ENCODE measurements around the gene C9orf152. TPM values are rescaled to one million over a fixed set of nuclear protein-coding genes. Genes with fewer than 3 reads are reported as not detected.

C9orf152 gene
- total and polyA plus RNA-seq, 2 of the 13 experiments (the other 11 are each of a cell fraction or from before 2014, with no cell fraction given), result 0.24 to 0.48 TPM

DNA sequence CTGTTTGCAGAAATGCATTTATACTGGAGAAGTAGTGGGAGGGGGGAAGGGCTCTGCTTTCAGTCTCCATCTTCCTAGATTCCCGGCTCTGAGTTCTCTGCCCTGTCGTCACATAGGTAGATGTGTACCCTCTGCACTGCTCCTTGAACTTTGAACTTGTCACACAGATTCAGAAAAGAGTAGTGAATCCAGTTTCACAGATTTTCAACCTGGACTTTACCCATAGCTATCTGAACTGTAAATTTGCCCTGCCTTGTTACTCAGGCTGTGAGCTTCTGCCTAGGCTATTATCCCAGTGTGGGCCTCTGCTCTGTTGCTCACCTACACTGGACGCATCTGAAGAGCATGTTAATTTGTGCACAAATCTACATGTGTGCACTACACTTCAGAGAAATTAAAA lies 12.8 kb upstream of the C9orf152 start (continued):
- TF ChIP-seq, protein P1, sequence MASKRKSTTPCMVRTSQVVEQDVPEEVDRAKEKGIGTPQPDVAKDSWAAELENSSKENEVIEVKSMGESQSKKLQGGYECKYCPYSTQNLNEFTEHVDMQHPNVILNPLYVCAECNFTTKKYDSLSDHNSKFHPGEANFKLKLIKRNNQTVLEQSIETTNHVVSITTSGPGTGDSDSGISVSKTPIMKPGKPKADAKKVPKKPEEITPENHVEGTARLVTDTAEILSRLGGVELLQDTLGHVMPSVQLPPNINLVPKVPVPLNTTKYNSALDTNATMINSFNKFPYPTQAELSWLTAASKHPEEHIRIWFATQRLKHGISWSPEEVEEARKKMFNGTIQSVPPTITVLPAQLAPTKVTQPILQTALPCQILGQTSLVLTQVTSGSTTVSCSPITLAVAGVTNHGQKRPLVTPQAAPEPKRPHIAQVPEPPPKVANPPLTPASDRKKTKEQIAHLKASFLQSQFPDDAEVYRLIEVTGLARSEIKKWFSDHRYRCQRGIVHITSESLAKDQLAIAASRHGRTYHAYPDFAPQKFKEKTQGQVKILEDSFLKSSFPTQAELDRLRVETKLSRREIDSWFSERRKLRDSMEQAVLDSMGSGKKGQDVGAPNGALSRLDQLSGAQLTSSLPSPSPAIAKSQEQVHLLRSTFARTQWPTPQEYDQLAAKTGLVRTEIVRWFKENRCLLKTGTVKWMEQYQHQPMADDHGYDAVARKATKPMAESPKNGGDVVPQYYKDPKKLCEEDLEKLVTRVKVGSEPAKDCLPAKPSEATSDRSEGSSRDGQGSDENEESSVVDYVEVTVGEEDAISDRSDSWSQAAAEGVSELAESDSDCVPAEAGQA (IDR thresholded peaks at IDR 0.05; ENCODE audit: low read depth), result no peak
- TF ChIP-seq, protein P1 (CRISPR knock-in tag; IDR thresholded peaks at IDR 0.05; ENCODE audit: borderline replicate concordance), result no peak
- TF ChIP-seq MLLT10 (CRISPR knock-in tag; IDR thresholded peaks at IDR 0.05) (no peak), TP53 (CRISPR knock-in tag; conservative IDR thresholded peaks at IDR 0.05) (no peak), CREB1 (IDR thresholded peaks at IDR 0.05) (0 out of 2 replicates have a peak, but pooled peaks have one; percentile 50), CREB1 (CRISPR knock-in tag; IDR thresholded peaks at IDR 0.05) (peak; percentile 68), ATF1 (CRISPR knock-in tag; IDR thresholded peaks at IDR 0.05) (no peak), FOXP1 (IDR thresholded peaks at IDR 0.05) (no peak), FOXP1 (CRISPR knock-in tag; IDR thresholded peaks at IDR 0.05) (peak; percentile 53), PAWR (CRISPR knock-in tag; IDR thresholded peaks at IDR 0.05; ENCODE audit: borderline replicate concordance) (no peak), ZSCAN31 (CRISPR knock-in tag; IDR thresholded peaks at IDR 0.05; ENCODE audit: low read depth) (peak; percentile 83), SRSF1 (optimal IDR thresholded peaks at IDR 0.05; ENCODE audit: low read depth, low read length) (no peak), ERF (CRISPR knock-in tag; IDR thresholded peaks at IDR 0.05) (peak; percentile 69; the same call in 1 of the 2 replicates), ZBTB21 (CRISPR knock-in tag; IDR thresholded peaks at IDR 0.05) (0 out of 2 replicates have a peak, but pooled peaks have one; percentile 20), TBX2 (CRISPR knock-in tag; IDR thresholded peaks at IDR 0.05; ENCODE audit: borderline replicate concordance) (peak; percentile 89), ZSCAN29 (CRISPR knock-in tag; conservative IDR thresholded peaks at IDR 0.05) (no peak; the same call in 1 of the 2 replicates), SPEN (CRISPR knock-in tag; IDR thresholded peaks at IDR 0.05; ENCODE audit: low read depth) (peak; percentile 50; the same call in 1 of the 2 replicates), FOXA1 (IDR thresholded peaks at IDR 0.05) (no peak), FOXA1 (CRISPR knock-in tag; IDR thresholded peaks at IDR 0.05) (peak; percentile 69), ZIK1 (CRISPR knock-in tag; IDR thresholded peaks at IDR 0.05; ENCODE audit: borderline replicate concordance, low read depth) (no peak), SP5 (CRISPR knock-in tag; IDR thresholded peaks at IDR 0.05; ENCODE audit: borderline replicate concordance, low read depth) (no peak), SMAD3 (CRISPR knock-in tag; IDR thresholded peaks at IDR 0.05) (0 out of 2 replicates have a peak, but pooled peaks have one; percentile 53), ZNF879 (CRISPR knock-in tag; IDR thresholded peaks at IDR 0.05) (no peak), MTF2 (CRISPR knock-in tag; IDR thresholded peaks at IDR 0.05; ENCODE audit: borderline replicate concordance) (no peak), ZNF34 (CRISPR knock-in tag; IDR thresholded peaks at IDR 0.05; ENCODE audit: borderline replicate concordance) (no peak)
- TF ChIP-seq, protein P2, sequence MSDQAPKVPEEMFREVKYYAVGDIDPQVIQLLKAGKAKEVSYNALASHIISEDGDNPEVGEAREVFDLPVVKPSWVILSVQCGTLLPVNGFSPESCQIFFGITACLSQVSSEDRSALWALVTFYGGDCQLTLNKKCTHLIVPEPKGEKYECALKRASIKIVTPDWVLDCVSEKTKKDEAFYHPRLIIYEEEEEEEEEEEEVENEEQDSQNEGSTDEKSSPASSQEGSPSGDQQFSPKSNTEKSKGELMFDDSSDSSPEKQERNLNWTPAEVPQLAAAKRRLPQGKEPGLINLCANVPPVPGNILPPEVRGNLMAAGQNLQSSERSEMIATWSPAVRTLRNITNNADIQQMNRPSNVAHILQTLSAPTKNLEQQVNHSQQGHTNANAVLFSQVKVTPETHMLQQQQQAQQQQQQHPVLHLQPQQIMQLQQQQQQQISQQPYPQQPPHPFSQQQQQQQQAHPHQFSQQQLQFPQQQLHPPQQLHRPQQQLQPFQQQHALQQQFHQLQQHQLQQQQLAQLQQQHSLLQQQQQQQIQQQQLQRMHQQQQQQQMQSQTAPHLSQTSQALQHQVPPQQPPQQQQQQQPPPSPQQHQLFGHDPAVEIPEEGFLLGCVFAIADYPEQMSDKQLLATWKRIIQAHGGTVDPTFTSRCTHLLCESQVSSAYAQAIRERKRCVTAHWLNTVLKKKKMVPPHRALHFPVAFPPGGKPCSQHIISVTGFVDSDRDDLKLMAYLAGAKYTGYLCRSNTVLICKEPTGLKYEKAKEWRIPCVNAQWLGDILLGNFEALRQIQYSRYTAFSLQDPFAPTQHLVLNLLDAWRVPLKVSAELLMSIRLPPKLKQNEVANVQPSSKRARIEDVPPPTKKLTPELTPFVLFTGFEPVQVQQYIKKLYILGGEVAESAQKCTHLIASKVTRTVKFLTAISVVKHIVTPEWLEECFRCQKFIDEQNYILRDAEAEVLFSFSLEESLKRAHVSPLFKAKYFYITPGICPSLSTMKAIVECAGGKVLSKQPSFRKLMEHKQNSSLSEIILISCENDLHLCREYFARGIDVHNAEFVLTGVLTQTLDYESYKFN (CRISPR knock-in tag; conservative IDR thresholded peaks at IDR 0.05), result peak; percentile 97

All from HepG2 (cell line).